Liver (tissue), 9 donors: ENCODE measurements around the gene RANGAP1. TPM values are rescaled to one million over a fixed set of nuclear protein-coding genes. Genes with fewer than 3 reads are reported as not detected.

Source experiments
- DNase-seq: peaks from one replicate; pipeline ENCODE4 v3.0.0-alpha.2; 2017; ENCODE audit warnings: low spot score
- H3K27ac ChIP-seq, 2 donors: one replicate each; pipeline ENCODE4 v1.7.0; 2013; ENCODE audit warnings: inconsistent platforms in 2 of 2, low read length in 2 of 2, control low read depth in 1 of 2, low read depth in 1 of 2, mild to moderate bottlenecking in 1 of 2
- H3K27me3 ChIP-seq, 4 donors: one replicate each; pipeline versions ENCODE4 v1.6.1 to v1.7.0; 2013; ENCODE audit warnings: low read length in 3 of 4, inconsistent platforms in 1 of 4, mild to moderate bottlenecking in 1 of 4, moderate library complexity in 1 of 4; ENCODE audit not compliant: control insufficient read depth in 4 of 4, insufficient read depth in 4 of 4
- H3K36me3 ChIP-seq, 4 donors: one replicate each; pipeline versions ENCODE4 v1.6.1 to v1.7.0; 2013; ENCODE audit warnings: low read length in 3 of 4, mild to moderate bottlenecking in 3 of 4, low read depth in 1 of 4, moderate library complexity in 1 of 4; ENCODE audit not compliant: control insufficient read depth in 4 of 4, insufficient read depth in 3 of 4
- H3K4me1 ChIP-seq, 4 donors: one replicate each; pipeline versions ENCODE4 v1.6.1 to v1.7.0; 2013; ENCODE audit warnings: low read length in 3 of 4, mild to moderate bottlenecking in 3 of 4, moderate library complexity in 1 of 4; ENCODE audit not compliant: control insufficient read depth in 4 of 4, insufficient read depth in 4 of 4
- H3K4me3 ChIP-seq, 3 donors: one replicate each; pipeline versions ENCODE4 v1.6.1 to v1.7.0; 2013; ENCODE audit warnings: low read length in 3 of 3, control low read depth in 1 of 3, low read depth in 1 of 3, mild to moderate bottlenecking in 1 of 3
- H3K9ac ChIP-seq, 2 donors: one replicate each; pipeline ENCODE4 v1.7.0; 2013; ENCODE audit warnings: low read length in 2 of 2, mild to moderate bottlenecking in 2 of 2, moderate library complexity in 2 of 2, control low read depth in 1 of 2, low read depth in 1 of 2
- H3K9me3 ChIP-seq, 4 donors: one replicate each; pipeline versions ENCODE4 v1.6.1 to v1.7.0; 2013; ENCODE audit warnings: low read length in 3 of 4; ENCODE audit not compliant: control insufficient read depth in 4 of 4
- EGR1 ChIP-seq, 2 donors: IDR thresholded peaks; 2 replicates each; pipeline ENCODE4 v1.6.1; 2016 to 2018; ENCODE audit warnings: antibody characterized with exemption in 2 of 2, low read depth in 2 of 2
- FOXA1 ChIP-seq: IDR thresholded peaks from 2 replicates; pipeline ENCODE4 v1.6.1; 2016; ENCODE audit warnings: antibody characterized with exemption
- FOXA2 ChIP-seq: IDR thresholded peaks from 2 replicates; pipeline ENCODE4 v1.6.1; 2016; ENCODE audit warnings: antibody characterized with exemption
- HNF4A ChIP-seq, 2 donors: conservative IDR thresholded peaks; 2 replicates each; pipeline ENCODE4 v1.6.1; 2016; ENCODE audit warnings: antibody characterized with exemption in 2 of 2, mild to moderate bottlenecking in 2 of 2
- HNF4G ChIP-seq: IDR thresholded peaks from 2 replicates; pipeline ENCODE4 v1.6.1; 2016; ENCODE audit warnings: antibody characterized with exemption
- JUND ChIP-seq, 2 donors: IDR thresholded peaks; 2 replicates each; pipeline ENCODE4 v1.6.1; 2016; ENCODE audit warnings: antibody characterized with exemption in 2 of 2
- NR2F2 ChIP-seq: IDR thresholded peaks from 2 replicates; pipeline ENCODE4 v1.6.1; 2016; ENCODE audit warnings: antibody characterized with exemption
- RXRA ChIP-seq, 2 donors: IDR thresholded peaks; 2 replicates each; pipeline ENCODE4 v1.6.1; 2017 to 2018; ENCODE audit warnings: antibody characterized with exemption in 2 of 2, mild to moderate bottlenecking in 1 of 2
- SP1 ChIP-seq: IDR thresholded peaks from 2 replicates; pipeline ENCODE4 v1.6.1; 2018; ENCODE audit warnings: antibody characterized with exemption, mild to moderate bottlenecking
- YY1 ChIP-seq: IDR thresholded peaks from 2 replicates; pipeline ENCODE4 v1.6.1; 2016; ENCODE audit warnings: antibody characterized with exemption, mild to moderate bottlenecking
- ZBTB33 ChIP-seq: IDR thresholded peaks from 2 replicates; pipeline ENCODE4 v1.6.1; 2016; ENCODE audit warnings: antibody characterized with exemption
- WGBS: extraction: QIAGEN DNeasy Blood & Tissue Kit; methylation state at CpG from one replicate; pipeline ENCODE4 v1.1.7; 2013; 5-methylcytosine and 5-hydroxymethylcytosine counted together
- polyA plus RNA-seq, 2 donors: library from polyadenylated mRNA; stranded (reverse) in 1 of 2; unstranded in 1 of 2; fragments of 200-250 nt in 1 of 2; fragments of >200 nt in 1 of 2; fragmentation: Nextera tagmentation in 1 of 2; extraction: Ambion mirVana in 1 of 2; gene quantifications; one replicate each; pipeline versions ENCODE4 v1.2.1 to v1.2.3, GENCODE V29; 2013 to 2015
- total RNA-seq, 2 donors: library from RNA; depleted of rRNA; stranded (reverse); fragments of >200 nt; gene quantifications; one replicate each; pipeline ENCODE4 v1.2.3, GENCODE V29; 2014
- TF ChIP-seq, protein P1 (sequence below): IDR thresholded peaks from 2 replicates; pipeline ENCODE4 v1.6.1; 2016; ENCODE audit warnings: antibody characterized with exemption, mild to moderate bottlenecking
- TF ChIP-seq, protein P2 (sequence below): IDR thresholded peaks from 2 replicates; pipeline ENCODE4 v1.6.1; 2016; ENCODE audit warnings: antibody characterized with exemption
- TF ChIP-seq, protein P3 (sequence below): IDR thresholded peaks from 2 replicates; pipeline ENCODE4 v1.6.1; 2016; ENCODE audit warnings: antibody characterized with exemption
- donor health status: healthy.
- donor health status: healthy.
- donor health status: healthy.
- donor health status: healthy.
- donor health status: healthy.

Gene RANGAP1
- total and polyA plus RNA-seq, 4 donors = 12.0 to 40.3 (median 33.3) TPM

DNA sequence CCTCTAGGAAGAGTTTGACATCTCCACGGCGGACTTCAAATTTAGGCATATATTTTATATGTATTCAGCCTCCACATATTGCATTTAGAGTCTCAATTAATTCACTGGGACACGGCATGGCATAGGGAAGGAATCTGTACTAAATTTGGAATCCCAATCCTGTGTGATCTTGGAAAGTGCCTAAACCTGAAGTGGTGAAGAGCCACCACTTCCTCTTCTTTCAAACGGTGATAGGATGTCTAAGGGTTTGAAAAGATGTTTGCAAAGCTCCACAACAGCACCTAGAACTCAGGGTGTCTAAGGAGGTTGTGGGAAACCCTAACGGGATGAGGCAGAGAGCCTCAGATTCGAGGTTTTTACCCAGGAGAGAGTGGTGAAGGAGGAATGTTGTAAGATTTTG lies 81.9 kb downstream of the RANGAP1 start:
- no peak for DNase-seq
- H3K27ac ChIP-seq = no peak overlapping the region
- no peaks in the 10 kb centered on the region for H3K36me3 ChIP-seq
- WGBS = 70% methylated on average over 6 of the region's 6 CpGs
- no peak overlapping the region for H3K4me3 ChIP-seq
- H3K9ac ChIP-seq = no peak overlapping the region
- H3K4me1 ChIP-seq = peaks cover 3 to 17% (median 9%) of the 10 kb centered on the region in 4 donors
- TF ChIP-seq, protein P1, sequence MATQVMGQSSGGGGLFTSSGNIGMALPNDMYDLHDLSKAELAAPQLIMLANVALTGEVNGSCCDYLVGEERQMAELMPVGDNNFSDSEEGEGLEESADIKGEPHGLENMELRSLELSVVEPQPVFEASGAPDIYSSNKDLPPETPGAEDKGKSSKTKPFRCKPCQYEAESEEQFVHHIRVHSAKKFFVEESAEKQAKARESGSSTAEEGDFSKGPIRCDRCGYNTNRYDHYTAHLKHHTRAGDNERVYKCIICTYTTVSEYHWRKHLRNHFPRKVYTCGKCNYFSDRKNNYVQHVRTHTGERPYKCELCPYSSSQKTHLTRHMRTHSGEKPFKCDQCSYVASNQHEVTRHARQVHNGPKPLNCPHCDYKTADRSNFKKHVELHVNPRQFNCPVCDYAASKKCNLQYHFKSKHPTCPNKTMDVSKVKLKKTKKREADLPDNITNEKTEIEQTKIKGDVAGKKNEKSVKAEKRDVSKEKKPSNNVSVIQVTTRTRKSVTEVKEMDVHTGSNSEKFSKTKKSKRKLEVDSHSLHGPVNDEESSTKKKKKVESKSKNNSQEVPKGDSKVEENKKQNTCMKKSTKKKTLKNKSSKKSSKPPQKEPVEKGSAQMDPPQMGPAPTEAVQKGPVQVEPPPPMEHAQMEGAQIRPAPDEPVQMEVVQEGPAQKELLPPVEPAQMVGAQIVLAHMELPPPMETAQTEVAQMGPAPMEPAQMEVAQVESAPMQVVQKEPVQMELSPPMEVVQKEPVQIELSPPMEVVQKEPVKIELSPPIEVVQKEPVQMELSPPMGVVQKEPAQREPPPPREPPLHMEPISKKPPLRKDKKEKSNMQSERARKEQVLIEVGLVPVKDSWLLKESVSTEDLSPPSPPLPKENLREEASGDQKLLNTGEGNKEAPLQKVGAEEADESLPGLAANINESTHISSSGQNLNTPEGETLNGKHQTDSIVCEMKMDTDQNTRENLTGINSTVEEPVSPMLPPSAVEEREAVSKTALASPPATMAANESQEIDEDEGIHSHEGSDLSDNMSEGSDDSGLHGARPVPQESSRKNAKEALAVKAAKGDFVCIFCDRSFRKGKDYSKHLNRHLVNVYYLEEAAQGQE = no peak
- TF ChIP-seq FOXA1 = no peak
- TF ChIP-seq SP1 = no peak
- TF ChIP-seq, protein P2, sequence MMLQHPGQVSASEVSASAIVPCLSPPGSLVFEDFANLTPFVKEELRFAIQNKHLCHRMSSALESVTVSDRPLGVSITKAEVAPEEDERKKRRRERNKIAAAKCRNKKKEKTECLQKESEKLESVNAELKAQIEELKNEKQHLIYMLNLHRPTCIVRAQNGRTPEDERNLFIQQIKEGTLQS = no peak
- TF ChIP-seq JUND (IDR thresholded peaks at IDR 0.05) = no peak
- no peak for TF ChIP-seq HNF4G
- no peak for TF ChIP-seq ZBTB33
- TF ChIP-seq, protein P3, sequence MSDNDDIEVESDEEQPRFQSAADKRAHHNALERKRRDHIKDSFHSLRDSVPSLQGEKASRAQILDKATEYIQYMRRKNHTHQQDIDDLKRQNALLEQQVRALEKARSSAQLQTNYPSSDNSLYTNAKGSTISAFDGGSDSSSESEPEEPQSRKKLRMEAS = no peak
- TF ChIP-seq YY1 = no peak
- no peak for TF ChIP-seq FOXA2
- no peak for TF ChIP-seq EGR1 (IDR thresholded peaks at IDR 0.05; ENCODE audit: low read depth in 2 of 2)
- no peaks in the 10 kb centered on the region for H3K27me3 ChIP-seq
- no peaks in the 10 kb centered on the region for H3K9me3 ChIP-seq

DNA sequence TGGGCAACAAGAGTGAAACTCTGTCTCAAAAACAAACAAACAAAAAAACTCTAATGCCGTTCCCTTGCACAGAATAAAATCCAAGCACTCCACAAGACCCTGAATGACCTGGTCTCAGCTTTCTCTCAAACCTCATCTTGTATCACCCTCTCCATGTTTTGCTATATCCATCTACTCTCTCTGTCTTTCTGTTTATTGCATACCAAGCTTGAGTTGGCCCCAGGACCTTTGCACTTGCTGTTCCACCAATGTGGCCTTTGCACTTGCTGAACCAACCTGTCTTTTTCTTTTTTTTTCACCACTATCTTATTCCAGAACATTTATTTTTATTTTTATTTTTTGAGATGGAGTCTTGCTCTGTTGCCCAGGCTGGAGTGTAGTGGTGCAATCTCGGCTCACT lies 82.9 kb downstream of the RANGAP1 start:
- H3K36me3 ChIP-seq = no peaks in the 10 kb centered on the region
- WGBS = 87% methylated on average over 2 of the region's 2 CpGs
- TF ChIP-seq YY1 (no peak), RXRA (IDR thresholded peaks at IDR 0.05) (no peak), HNF4A (conservative IDR thresholded peaks at IDR 0.05) (no peak), NR2F2 (no peak), EGR1 (IDR thresholded peaks at IDR 0.05; ENCODE audit: low read depth in 2 of 2) (no peak), ZBTB33 (no peak), FOXA2 (no peak), JUND (IDR thresholded peaks at IDR 0.05) (no peak), FOXA1 (no peak)
- TF ChIP-seq, protein P1 = no peak
- TF ChIP-seq, protein P2 = no peak
- TF ChIP-seq, protein P3 = no peak
- H3K27ac ChIP-seq = no peak overlapping the region
- H3K9ac ChIP-seq = no peak overlapping the region
- H3K27me3 ChIP-seq = no peaks in the 10 kb centered on the region
- no peak for DNase-seq
- H3K4me1 ChIP-seq = peaks cover 3 to 21% (median 12%) of the 10 kb centered on the region in 4 donors
- H3K9me3 ChIP-seq = no peaks in the 10 kb centered on the region
- no peak overlapping the region for H3K4me3 ChIP-seq
